HG03045 (cell line): ENCODE measurements around the gene TDRD10.
"Not testable (repeated sequence)": the region's sequence is repeated elsewhere in the genome, so short reads cannot be mapped to it uniquely, and the experiment has no call there.

ENCODE experiments used
- ATAC-seq: cut with Tn5 transposase; IDR thresholded peaks from one replicate; pipeline ENCODE4 v1.9.1; 2021; ENCODE audit warnings: mild to moderate bottlenecking, moderate library complexity; ENCODE audit not compliant: unreplicated experiment

The TDRD10 gene

GRCh38 chr1:154512760-154513159 is 10.7 kb downstream of the TDRD10 start:
- no peak for ATAC-seq

DNA sequence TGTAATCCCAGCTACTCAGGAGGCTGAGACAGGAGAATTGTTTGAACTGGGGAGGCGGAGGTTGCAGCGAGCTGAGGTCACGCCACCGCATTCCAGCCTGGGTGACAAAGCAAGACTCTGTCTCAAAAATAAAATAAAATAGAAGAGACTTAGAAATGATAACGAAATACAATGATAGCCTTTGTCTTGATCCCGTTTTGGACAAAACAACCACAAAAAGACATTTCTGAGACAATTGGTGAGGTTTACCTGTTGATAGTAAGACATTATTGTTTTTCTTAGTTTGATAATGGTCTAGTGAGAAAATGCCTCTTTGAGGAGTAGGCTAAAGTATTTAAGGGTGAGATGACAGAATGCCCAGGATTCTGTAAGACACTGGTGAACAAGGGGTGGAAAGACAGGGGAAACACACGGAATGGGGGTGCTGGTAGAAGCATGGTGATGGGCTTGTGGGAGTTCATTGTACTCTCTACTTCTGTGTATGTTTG is 12.1 kb downstream of the TDRD10 start:
- no peak for ATAC-seq

DNA sequence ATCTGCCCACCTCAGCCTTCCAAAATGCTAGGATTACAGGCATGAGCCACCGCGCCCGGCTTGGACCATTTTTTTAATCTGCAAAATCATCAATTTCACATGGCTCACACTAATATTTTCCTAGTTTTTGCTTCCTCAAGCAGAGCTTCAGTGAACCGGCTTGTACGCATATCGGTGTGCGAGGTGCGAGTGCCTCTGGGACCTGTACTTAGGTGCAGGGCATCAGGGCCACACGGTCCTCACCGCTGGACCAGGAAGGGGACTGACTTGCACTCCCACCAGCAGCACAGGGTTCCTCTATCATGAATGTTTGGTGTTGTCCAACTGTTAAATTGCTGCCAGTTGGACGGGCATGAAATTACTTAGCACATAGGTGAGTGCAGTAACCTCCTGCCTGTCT is 15.6 kb downstream of the TDRD10 start:
- no peak for ATAC-seq

DNA sequence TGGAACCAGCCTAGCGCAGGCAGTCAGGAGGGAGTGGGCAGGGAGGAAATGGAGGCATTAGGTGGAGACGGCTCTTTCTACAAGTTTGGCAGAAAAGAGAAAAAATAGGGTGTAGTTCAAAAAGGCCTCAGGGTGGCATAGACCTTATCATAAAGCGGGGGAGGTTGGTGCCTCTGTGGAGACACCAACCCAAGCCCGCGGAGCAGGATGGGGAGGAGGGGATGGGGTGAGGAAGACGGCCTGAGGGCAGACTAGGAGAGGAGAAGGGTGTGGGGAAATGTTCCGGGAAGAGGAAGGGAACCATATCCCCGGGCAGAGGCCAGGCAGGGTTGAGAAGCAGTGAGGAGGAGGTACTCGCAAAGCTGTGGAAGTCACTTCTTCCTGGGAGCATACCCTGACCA is 17.6 kb downstream of the TDRD10 start:
- ATAC-seq: no peak

- ATAC-seq: no peak
These were observed 18.3 kb downstream of the TDRD10 start for GRCh38 chr1:154520333-154520732.

DNA sequence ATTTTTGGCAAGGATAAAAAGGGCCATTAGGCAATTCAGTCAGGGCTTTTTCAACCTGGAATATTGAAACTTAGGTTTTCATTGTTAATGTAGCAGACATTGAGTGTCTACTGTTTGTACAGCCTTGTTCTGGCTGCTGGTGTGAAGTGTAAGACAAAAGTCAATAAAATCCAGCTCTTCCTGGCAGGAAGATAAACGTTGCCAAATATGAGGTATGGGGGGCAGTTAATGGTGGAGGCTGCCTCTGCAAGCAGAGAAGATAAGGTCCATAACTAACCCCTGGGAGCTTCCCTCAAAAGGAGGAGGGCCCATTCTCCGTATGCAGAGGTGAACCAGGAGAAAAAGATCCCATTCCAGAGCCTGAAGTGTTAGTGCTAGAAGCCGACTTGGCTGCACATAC is 19.7 kb downstream of the TDRD10 start:
- ATAC-seq: no peak

- no peak for ATAC-seq
These were observed 22.9 kb downstream of the TDRD10 start for GRCh38 chr1:154524881-154525280.

DNA sequence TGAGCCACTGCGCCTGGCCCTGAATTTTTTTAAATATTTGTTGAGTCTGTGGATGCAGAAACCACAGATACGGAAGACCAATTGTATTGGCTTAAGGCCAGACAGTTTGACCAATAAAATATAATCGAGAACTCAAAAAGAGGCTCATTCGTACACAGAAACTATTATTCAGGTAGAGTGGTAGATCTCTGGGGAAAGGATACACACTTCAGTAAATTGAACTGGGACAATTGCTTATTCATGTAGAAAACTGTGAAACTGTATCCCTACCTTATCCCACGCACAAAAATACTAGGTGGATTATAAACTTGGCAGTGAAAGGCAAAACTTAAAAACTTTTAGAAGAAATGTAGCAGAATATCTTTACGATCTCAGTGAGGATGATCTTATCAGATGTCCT is 25.2 kb downstream of the TDRD10 start:
- ATAC-seq: no peak

DNA sequence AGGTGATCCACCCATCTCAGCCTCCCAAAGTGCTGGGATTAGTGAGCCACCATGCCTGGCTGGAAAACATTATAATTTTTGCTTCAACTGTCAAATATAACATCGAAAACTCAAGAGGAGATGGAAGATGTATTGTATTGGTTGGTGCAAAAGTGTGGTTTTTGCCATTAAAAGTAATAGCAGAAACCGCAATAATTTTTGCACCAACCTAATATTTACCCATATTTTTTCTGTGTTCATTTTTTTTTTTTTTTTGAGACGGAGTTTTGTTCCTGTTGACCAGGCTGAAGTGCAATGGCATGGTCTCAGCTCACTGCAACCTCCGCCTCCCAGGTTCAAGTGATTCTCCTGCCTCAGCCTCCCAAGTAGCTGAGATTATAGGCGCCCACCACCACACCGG is 27.3 kb downstream of the TDRD10 start:
- no peak for ATAC-seq

GRCh38 chr1:154531950-154532349 is 29.9 kb downstream of the TDRD10 start:
- not testable (repeated sequence) for ATAC-seq

DNA sequence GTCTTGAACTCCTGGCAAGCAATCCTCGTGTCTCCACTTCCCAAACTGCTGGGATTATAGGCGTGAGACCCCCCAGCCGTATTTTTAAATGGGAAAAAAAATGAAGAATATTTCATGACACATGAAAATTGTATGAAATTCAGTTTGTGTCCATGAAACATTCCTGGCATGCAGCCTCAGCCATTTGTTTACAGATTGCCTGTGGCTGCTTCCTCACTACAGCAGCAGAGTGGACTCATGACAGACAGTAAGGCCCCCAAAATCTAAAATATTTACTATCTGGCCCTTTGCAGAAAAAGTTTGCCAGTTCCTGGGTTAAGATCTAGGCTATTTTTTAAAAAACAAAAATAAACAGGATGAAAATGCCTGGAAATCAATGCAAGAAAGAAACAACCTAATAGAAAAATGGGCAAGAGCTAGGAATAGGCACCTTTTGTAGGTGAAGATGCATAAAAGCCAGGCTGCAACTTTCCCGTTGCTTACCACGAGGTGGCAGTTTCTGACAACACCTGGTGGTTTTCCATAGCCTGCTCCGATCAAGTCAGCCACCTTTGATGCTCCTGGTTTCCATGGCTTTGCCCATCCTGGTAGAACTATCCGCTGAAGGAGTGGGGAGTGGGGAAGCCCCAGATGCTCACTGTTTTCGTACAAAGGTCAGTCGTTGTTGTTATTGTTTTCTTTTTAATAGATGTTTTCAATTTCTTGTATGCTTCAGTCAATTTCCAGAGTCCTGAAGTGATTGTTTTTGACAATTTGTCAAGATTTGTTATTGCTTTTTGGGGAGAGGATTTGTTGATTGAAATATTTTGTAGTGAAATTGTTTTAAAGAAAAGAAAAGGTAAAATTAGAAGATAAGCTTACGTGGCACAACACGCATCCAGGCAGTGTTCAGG is 32.2 kb downstream of the TDRD10 start:
- ATAC-seq: no peak

GRCh38 chr1:154536570-154536969 is 34.6 kb downstream of the TDRD10 start:
- no peak for ATAC-seq

- ATAC-seq: no peak
These were observed 37.8 kb downstream of the TDRD10 start for GRCh38 chr1:154539486-154540483.

- ATAC-seq: no peak
These were observed 39.2 kb downstream of the TDRD10 start for GRCh38 chr1:154541231-154541630.

DNA sequence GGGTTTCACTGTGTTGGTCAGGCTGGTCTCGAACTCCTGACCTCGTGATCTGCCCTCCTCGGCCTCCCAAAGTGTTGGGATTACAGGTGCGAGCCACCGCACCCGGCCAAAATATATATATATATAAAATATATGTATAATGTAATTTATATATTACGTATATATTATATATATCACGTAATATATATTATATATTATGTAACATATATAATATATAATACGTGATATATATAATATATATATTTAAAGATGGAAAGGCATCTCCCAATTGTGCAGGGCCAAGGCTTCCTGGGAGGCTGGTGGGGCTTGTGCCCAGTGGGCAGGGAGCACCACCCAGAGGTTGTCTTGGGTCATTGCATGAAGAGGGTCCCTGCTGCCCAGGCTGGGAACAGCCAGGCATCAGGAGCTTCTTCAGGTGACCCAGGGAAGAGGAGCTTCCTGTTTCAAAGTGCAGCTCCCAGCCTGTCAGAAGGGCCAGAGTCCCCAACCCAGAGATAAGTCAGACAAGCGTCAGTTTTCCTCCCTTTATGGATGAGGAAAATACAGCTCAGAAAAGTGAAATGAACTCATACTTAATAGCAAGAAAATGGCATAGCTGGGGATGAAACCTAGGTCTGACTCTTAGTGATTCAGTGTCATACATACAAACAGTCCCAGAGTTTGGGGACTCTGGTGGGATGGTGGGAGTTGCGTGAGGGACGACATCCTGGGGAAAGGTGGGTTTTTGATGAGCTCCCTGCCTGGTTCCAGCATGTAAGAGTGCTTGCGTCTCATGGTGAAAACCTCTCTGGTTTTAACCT is 44.4 kb downstream of the TDRD10 start:
- ATAC-seq: no peak

- ATAC-seq: no peak
These were observed 45.2 kb downstream of the TDRD10 start for GRCh38 chr1:154547105-154547732.

DNA sequence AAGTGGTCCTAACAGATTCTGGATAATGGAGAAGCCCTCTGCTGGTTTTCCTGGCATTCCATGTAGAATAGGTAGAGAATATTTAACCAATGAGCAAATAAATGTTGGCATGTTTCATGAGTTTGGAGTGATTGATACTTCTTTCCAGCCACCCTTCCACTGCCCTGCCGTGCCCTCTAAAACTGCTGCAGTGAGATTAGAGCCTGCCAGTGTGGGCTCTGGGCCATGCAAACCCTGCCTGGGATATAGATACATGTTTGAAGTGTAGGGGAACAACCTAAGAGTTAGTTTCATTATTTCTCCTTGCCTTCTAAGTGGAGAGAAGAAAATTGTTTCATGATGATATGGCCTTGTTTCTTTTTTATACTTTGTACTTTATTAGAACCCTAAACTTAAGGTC is 46.0 kb downstream of the TDRD10 start:
- ATAC-seq: no peak

GRCh38 chr1:154549202-154549770 is 47.3 kb downstream of the TDRD10 start:
- ATAC-seq: no peak

GRCh38 chr1:154550070-154550469 is 48.1 kb downstream of the TDRD10 start:
- no peak for ATAC-seq

DNA sequence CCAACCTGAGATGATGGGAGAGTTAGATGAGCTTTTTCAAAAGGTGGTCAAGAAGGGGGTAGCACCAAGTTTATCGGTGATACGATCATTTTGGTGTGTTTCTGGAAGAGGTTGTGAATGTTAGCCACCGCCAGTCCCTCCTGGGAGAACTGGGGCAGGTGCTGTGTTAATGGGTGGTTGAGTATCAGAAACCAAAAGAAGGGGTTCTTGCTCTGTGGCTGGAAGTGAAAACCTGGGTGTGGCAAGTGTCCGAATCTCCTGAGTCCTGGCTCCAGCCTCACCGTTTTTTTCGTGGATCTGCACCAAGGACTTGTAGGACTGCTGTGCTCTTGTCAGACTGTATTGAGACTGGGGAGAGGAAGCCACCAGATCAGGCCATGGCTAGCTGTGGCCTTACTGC is 48.6 kb downstream of the TDRD10 start:
- no peak for ATAC-seq
